OCI-LY7 (cell line): ENCODE results near the gene STAT5B. TPM values are rescaled to one million over a fixed set of nuclear protein-coding genes. Genes with fewer than 3 reads are reported as not detected.

Experiments used
- BruUV-seq: library from RNA; stranded (reverse); fragments of 400-500 nt; replicated peaks from 2 replicates; lab custom pipeline; 2021; lab: Mats Ljungman, UMichigan
- CTCF ChIA-PET: fragments of 300-600 bp; sonication (Branson Sonifier 250); formaldehyde crosslinking; loops from one replicate; lab custom pipeline; 2022; ENCODE audit warnings: antibody characterized with exemption; ENCODE audit not compliant: unreplicated experiment; lab: Charles Lee
- POLR2A ChIA-PET: fragments of 300-600 bp; sonication (Branson Sonifier 250); formaldehyde crosslinking; loops from one replicate; lab custom pipeline; 2022; ENCODE audit warnings: antibody characterized with exemption; lab: Charles Lee
- DNase-seq: peaks from one replicate; pipeline ENCODE4 v3.0.0-alpha.2; 2015; ENCODE audit warnings: low spot score
- H2AFZ ChIP-seq: fragments of 200-600 bp; sonication (generic), shearing (Covaris generic); 2 replicates; pipeline ENCODE4 v1.6.1; 2014; ENCODE audit warnings: mild to moderate bottlenecking, antibody characterized with exemption, low read length, moderate library complexity
- H3K27ac ChIP-seq: fragments of 200-600 bp; sonication (generic); 2 replicates; pipeline ENCODE4 v1.5.1; 2014; ENCODE audit warnings: mixed run types, low read depth, mild to moderate bottlenecking, moderate library complexity, low read length, inconsistent platforms; ENCODE audit not compliant: poor library complexity, severe bottlenecking
- H3K36me3 ChIP-seq: fragments of 200-600 bp; sonication (generic); 2 replicates; pipeline ENCODE4 v1.6.1; 2014; ENCODE audit warnings: mild to moderate bottlenecking, antibody characterized with exemption, low read length, moderate library complexity, mixed read lengths; ENCODE audit not compliant: insufficient read depth
- H3K4me1 ChIP-seq: fragments of 200-600 bp; sonication (generic); 2 replicates; pipeline ENCODE4 v1.5.1; 2014; ENCODE audit warnings: mild to moderate bottlenecking, low read length; ENCODE audit not compliant: insufficient read depth, poor library complexity, severe bottlenecking
- H3K4me2 ChIP-seq: fragments of 200-600 bp; sonication (generic); 2 replicates; pipeline ENCODE4 v1.6.1; 2014; ENCODE audit warnings: mild to moderate bottlenecking, low read length
- H3K4me3 ChIP-seq: fragments of 200-600 bp; sonication (generic); 2 replicates; pipeline ENCODE4 v1.5.1; 2014; ENCODE audit warnings: mild to moderate bottlenecking, low read depth, low read length; ENCODE audit not compliant: poor library complexity, severe bottlenecking
- H3K79me2 ChIP-seq: fragments of 200-600 bp; sonication (generic); 2 replicates; pipeline ENCODE4 v1.6.1; 2016; ENCODE audit warnings: low read depth, mild to moderate bottlenecking, low read length, moderate library complexity, mixed read lengths; ENCODE audit not compliant: insufficient read depth
- H3K9me2 ChIP-seq: fragments of 200-600 bp; sonication (generic); 2 replicates; pipeline ENCODE4 v1.6.1; 2016; ENCODE audit warnings: mild to moderate bottlenecking, low read length, mixed read lengths; ENCODE audit not compliant: insufficient read depth
- H3K9me3 ChIP-seq: fragments of 200-600 bp; sonication (generic); 2 replicates; pipeline ENCODE4 v1.6.1; 2014; ENCODE audit warnings: mild to moderate bottlenecking, mixed run types, low read length, mixed read lengths
- H4K20me1 ChIP-seq: fragments of 200-600 bp; sonication (generic); 2 replicates; pipeline ENCODE4 v1.6.1; 2014; ENCODE audit warnings: mild to moderate bottlenecking, antibody characterized with exemption, low read length, moderate library complexity, mixed read lengths; ENCODE audit not compliant: insufficient read depth
- EZH2phosphoT487 ChIP-seq: fragments of 200-600 bp; sonication (generic); IDR thresholded peaks from 2 replicates; pipeline ENCODE4 v1.6.1; 2018; ENCODE audit warnings: low read depth, borderline replicate concordance, mild to moderate bottlenecking, mixed run types, antibody characterized with exemption, low read length, moderate library complexity, mixed read lengths
- intact Hi-C: fragments of 100-400 bp; cut with micrococcal nuclease; formaldehyde crosslinking; loops from one replicate; pipeline ENCODE4 v1.10.0; 2022; ENCODE audit not compliant: unreplicated experiment
- total RNA-seq, 2 experiments: library from RNA; depleted of rRNA in 1 of 2; stranded (reverse); fragments of >200 nt in 1 of 2; shearing (Covaris generic) in 1 of 2; gene quantifications; 2 replicates each; pipeline ENCODE4 v1.2.3, GENCODE V29; 2014 to 2022
- TF ChIP-seq, protein P1 (sequence below): fragments of 200-600 bp; sonication (generic); conservative IDR thresholded peaks from 2 replicates; pipeline ENCODE4 v1.5.1; 2014; ENCODE audit warnings: mild to moderate bottlenecking, antibody characterized with exemption, low read length, moderate library complexity, mixed read lengths

Gene STAT5B
- total RNA-seq, 2 experiments from 2014 or later, result 33.3 to 46.7 TPM

DNA sequence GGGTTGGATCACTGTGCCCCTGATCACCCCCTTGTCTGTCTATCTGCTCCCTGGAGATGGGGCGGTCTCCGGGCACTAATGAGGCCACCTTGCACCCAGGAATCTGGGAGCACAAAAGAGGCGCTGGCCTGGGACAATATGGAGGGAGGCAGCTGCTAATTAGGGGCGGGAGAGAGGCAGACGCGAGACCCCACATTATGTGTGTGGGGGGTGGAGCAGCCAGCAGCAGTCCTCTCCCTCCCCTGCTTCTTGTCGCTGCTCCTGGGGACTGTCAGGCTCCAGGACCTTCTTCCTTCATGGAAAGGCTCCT is 90.6 kb downstream of the STAT5B start:
- Histone ChIP-seq H3K79me2 (no peaks in the 10 kb centered on the region), H3K4me3 (no peak overlapping the region), H2AFZ (no peak overlapping the region), H3K9me3 (no peaks in the 10 kb centered on the region), H3K9me2 (no peaks in the 10 kb centered on the region), H3K36me3 (no peaks in the 10 kb centered on the region), H3K27ac (no peak overlapping the region), H3K4me1 (peaks cover 27% of the 10 kb centered on the region), H3K4me2 (no peak overlapping the region), H4K20me1 (no peaks in the 10 kb centered on the region)
- TF ChIP-seq, protein P1, sequence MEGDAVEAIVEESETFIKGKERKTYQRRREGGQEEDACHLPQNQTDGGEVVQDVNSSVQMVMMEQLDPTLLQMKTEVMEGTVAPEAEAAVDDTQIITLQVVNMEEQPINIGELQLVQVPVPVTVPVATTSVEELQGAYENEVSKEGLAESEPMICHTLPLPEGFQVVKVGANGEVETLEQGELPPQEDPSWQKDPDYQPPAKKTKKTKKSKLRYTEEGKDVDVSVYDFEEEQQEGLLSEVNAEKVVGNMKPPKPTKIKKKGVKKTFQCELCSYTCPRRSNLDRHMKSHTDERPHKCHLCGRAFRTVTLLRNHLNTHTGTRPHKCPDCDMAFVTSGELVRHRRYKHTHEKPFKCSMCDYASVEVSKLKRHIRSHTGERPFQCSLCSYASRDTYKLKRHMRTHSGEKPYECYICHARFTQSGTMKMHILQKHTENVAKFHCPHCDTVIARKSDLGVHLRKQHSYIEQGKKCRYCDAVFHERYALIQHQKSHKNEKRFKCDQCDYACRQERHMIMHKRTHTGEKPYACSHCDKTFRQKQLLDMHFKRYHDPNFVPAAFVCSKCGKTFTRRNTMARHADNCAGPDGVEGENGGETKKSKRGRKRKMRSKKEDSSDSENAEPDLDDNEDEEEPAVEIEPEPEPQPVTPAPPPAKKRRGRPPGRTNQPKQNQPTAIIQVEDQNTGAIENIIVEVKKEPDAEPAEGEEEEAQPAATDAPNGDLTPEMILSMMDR, result no peak
- no peak for TF ChIP-seq EZH2phosphoT487
- DNase-seq, result no peak
- POLR2A ChIA-PET, result interaction anchor here (1.1 kb wide), 1 partner anchor 9 kb away, joined by 4 read pairs; the partner anchor contains the start of gene GHDC
- intact Hi-C loops, result loop anchor here (10.0 kb wide), 1 partner anchor 219 kb away; no protein-coding TSS in a partner anchor
- CTCF ChIA-PET, result no interaction called here
- no TSS peak for BruUV-seq

GRCh38 chr17:42184713-42185620 is 91.2 kb downstream of the STAT5B start, which contains the start of gene HCRT:
HCRT (minus strand) TSS chr17:42185452; CDS start chr17:42185365, 87 bp downstream.
- Histone ChIP-seq H3K27ac (no peak within 1 kb of the TSS), H3K9me3 (no peaks in the 10 kb centered on the region), H4K20me1 (no peaks in the 10 kb centered on the region), H3K4me2 (peak within 1 kb of the TSS; percentile 77), H3K79me2 (no peaks in the 10 kb centered on the region), H3K4me3 (peak within 1 kb of the TSS; percentile 61), H3K36me3 (no peaks in the 10 kb centered on the region), H3K4me1 (peaks cover 27% of the 10 kb centered on the region), H2AFZ (peak within 1 kb of the TSS; percentile 88; the same call in 1 of the 2 replicates), H3K9me2 (no peaks in the 10 kb centered on the region)
- ChIA-PET POLR2A (interaction anchor here (0.6 to 1.1 kb wide), 2 partner anchors 9 to 63 kb away, joined by 4 to 7 read pairs; partner anchors contain the start of gene GHDC), CTCF (no interaction called here)
- intact Hi-C loops, result loop anchor here (5.0 to 10.0 kb wide), 2 partner anchors 53 to 220 kb away; no protein-coding TSS in a partner anchor
- DNase-seq, result peak; percentile 11
- BruUV-seq, result no TSS peak
- TF ChIP-seq, protein P1, result no peak
- no peak for TF ChIP-seq EZH2phosphoT487
